Subcutaneous abdominal adipose tissue (tissue), 5 donors: ENCODE results near the gene SPINK7.
A peak's percentile ranks its signal among the peaks of the same experiment; 100 is the strongest.
"Not testable (repeated sequence)": the region's sequence is repeated elsewhere in the genome, so short reads cannot be mapped to it uniquely, and the experiment has no call there.

Source experiments
- H3K27ac ChIP-seq: one replicate; pipeline ENCODE4 v1.7.0; 2013; ENCODE audit warnings: low read depth, mild to moderate bottlenecking, inconsistent platforms, low read length, moderate library complexity
- H3K27me3 ChIP-seq, 5 donors: one replicate each; pipeline ENCODE4 v1.7.0; 2013; ENCODE audit warnings: low read length in 5 of 5, inconsistent platforms in 1 of 5; ENCODE audit not compliant: control insufficient read depth in 5 of 5, insufficient read depth in 4 of 5
- H3K36me3 ChIP-seq, 5 donors: one replicate each; pipeline ENCODE4 v1.7.0; 2013; ENCODE audit warnings: low read length in 5 of 5; ENCODE audit not compliant: control insufficient read depth in 5 of 5, insufficient read depth in 5 of 5
- H3K4me1 ChIP-seq, 5 donors: one replicate each; pipeline ENCODE4 v1.7.0; 2013; ENCODE audit warnings: low read length in 5 of 5, mild to moderate bottlenecking in 3 of 5, moderate library complexity in 1 of 5; ENCODE audit not compliant: control insufficient read depth in 5 of 5, insufficient read depth in 5 of 5
- H3K4me3 ChIP-seq, 5 donors: one replicate each; pipeline ENCODE4 v1.7.0; 2013; ENCODE audit warnings: low read length in 5 of 5, low read depth in 1 of 5
- H3K9ac ChIP-seq, 5 donors: one replicate each; pipeline ENCODE4 v1.7.0; 2013; ENCODE audit warnings: low read length in 5 of 5, mild to moderate bottlenecking in 4 of 5, moderate library complexity in 3 of 5
- H3K9me3 ChIP-seq, 5 donors: one replicate each; pipeline ENCODE4 v1.7.0; 2013; ENCODE audit warnings: low read length in 5 of 5; ENCODE audit not compliant: control insufficient read depth in 5 of 5
- donor health status: healthy.
- donor health status: healthy.
- donor health status: healthy.
- donor health status: healthy.
- donor health status: healthy.

Gene SPINK7

DNA sequence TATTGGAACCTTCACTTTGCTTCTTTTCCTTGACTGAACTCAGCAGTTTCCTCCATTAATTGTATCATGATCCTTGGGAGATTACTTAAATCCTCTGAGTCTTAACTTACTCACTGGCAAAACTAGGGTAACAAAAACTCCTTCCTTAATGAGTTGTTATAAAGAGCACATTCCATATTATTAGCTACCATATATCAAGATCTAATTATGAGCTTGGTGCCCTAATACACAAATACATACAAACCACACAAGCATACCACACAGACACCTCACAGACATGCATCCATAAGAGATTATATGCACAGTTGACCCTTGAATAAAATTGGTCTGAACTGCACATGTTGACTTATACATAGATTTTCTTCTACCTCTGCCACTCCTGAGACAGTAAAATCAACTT, 2.5 kb upstream of the SPINK7 start:
- no peak overlapping the region for H3K9ac ChIP-seq
- H3K36me3 ChIP-seq = no peaks in the 10 kb centered on the region
- H3K9me3 ChIP-seq = peaks cover 0 to 7% (median 4%) of the 10 kb centered on the region in 5 donors
- H3K4me1 ChIP-seq = no peaks in the 10 kb centered on the region
- no peak overlapping the region for H3K4me3 ChIP-seq
- no peaks in the 10 kb centered on the region for H3K27me3 ChIP-seq
- no peak overlapping the region for H3K27ac ChIP-seq

DNA sequence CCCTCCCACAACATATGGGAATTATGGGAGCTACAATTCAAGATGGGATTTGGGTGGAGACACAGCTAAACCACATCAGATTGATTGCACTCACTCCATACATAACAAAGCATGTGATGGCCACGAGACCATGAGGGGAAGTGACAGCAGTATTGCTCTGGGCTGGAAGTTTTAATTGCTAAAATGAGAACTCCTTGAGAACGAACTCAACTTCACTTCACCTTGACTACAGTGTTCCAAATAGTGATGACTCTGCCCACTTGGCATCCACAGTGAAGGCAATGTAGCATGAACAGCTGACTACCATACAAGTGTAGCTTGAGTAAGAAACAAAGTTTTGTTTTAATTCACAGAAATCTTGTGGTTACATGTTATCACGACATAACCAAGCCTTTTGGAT, 739 bp upstream of the SPINK7 start:
- Histone ChIP-seq H3K27me3 (no peaks in the 10 kb centered on the region), H3K27ac (no peak overlapping the region), H3K4me3 (no peak overlapping the region), H3K4me1 (no peaks in the 10 kb centered on the region), H3K36me3 (no peaks in the 10 kb centered on the region), H3K9ac (no peak overlapping the region), H3K9me3 (peaks cover 0 to 7% (median 4%) of the 10 kb centered on the region in 5 donors)

DNA sequence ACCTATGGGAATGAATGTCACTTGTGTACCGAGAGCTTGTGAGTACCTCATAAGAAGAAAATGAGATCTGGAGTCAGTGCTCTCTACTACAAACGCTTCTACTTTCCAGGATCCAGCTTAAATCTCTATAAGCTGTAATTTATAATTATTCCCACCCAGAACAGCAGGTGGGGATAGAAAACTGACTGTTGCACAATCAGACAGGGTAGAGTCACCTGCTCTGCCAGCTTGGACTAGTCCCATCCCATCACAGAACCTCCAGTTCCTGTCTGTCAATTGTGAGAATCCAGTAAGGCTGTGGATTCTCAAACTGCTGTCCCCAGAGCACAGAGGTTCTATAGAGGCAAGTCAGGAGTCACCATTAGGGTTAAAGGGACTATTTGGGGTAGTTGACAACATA, 2.0 kb downstream of the SPINK7 start:
- H3K27me3 ChIP-seq = no peaks in the 10 kb centered on the region
- peaks cover 0 to 2% (median 2%) of the 10 kb centered on the region in 5 donors for H3K9me3 ChIP-seq
- no peak overlapping the region for H3K9ac ChIP-seq
- no peak overlapping the region for H3K27ac ChIP-seq
- H3K4me1 ChIP-seq = no peaks in the 10 kb centered on the region
- no peak overlapping the region for H3K4me3 ChIP-seq
- no peaks in the 10 kb centered on the region for H3K36me3 ChIP-seq

DNA sequence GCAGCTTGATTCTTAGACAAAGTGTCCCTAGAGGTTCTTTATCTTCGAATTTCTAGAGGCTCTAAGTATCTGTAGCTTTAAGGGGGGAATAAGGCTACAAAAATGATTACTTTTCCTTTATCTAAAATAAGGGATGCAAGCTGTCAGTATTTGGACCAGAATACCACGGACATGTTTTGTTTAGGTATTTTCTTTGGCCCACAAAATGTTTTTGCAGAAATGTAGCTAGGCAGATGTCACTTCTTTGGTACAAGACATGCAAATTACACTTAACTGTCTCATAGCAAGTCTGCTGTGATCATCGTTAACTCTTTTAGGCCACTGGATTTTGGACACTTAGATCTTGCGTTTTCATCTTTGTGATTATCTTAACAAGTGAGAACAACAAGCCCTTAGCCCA, 2.5 kb downstream of the SPINK7 start:
- H3K27me3 ChIP-seq = no peaks in the 10 kb centered on the region
- no peak overlapping the region for H3K27ac ChIP-seq
- H3K4me1 ChIP-seq = no peaks in the 10 kb centered on the region
- H3K9me3 ChIP-seq = no peaks in the 10 kb centered on the region
- H3K4me3 ChIP-seq = no peak overlapping the region
- H3K36me3 ChIP-seq = no peaks in the 10 kb centered on the region
- no peak overlapping the region for H3K9ac ChIP-seq

DNA sequence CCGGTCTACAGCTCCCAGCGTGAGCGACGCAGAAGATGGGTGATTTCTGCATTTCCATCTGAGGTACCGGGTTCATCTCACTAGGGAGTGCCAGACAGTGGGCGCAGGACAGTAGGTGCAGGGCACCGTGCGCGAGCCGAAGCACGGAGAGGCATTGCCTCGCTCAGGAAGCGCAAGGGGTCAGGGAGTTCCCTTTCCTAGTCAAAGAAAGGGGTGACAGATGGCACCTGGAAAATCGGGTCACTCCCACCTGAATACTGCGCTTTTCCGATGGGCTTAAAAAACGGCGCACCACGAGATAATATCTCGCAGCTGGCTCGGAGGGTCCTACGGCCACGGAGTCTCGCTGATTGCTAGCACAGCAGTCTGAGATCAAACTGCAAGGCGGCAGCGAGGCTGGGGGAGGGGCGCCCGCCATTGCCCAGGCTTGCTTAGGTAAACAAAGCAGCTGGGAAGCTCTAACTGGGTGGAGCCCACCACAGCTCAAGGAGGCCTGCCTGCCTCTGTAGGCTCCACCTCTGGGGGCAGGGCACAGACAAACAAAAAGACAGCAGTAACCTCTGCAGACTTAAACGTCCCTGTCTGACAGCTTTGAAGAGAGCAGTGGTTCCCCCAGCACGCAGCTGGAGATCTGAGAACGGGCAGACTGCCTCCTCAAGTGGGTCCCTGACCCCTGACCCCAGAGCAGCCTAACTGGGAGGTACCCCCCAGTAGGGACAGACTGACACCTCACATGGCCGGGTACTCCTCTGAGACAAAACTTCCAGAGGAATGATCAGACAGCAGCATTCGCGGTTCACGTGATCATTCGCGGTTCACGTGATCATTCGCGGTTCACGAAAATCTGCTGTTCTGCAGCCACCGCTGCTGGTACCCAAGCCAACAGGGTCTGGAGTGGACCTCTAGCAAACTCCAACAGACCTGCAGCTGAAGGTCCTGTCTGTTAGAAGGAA, 8.1 kb downstream of the SPINK7 start:
- not testable (repeated sequence) for H3K27ac ChIP-seq, H3K4me1 ChIP-seq, H3K36me3 ChIP-seq, H3K27me3 ChIP-seq, H3K9ac ChIP-seq, H3K9me3 ChIP-seq
- H3K4me3 ChIP-seq = peak overlapping the region in 4 of 5 donors; percentile 15 to 53 (median 44)

DNA sequence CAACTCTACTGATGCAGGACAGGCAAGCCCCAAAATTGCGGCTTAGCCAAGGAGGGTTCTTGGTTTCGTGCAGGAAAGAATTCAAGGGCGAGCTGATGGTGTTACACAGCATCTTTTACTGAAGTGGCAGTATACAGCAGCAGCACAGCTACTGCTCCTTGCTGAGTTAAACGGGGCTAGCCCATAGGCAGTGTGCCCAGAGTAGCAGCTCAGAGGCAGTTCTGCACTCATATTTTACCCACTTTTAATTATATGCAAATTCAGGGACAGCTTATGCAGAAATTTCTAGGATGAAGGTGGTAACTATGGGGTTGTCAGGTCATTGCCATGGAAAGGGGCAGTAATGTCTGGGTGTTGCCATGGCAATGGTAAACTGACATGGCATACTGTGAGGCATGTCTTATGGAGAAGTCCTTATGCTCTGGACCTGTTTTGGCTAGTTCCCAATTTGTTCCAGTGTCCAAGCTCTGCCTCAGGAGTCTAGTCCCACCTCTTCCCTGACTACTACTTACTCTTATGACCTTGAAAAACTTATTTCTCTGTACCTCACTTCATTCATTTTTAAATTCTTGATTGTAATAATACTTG, 21.1 kb downstream of the SPINK7 start:
- no peaks in the 10 kb centered on the region for H3K27me3 ChIP-seq
- H3K4me1 ChIP-seq = no peaks in the 10 kb centered on the region
- H3K4me3 ChIP-seq = no peak overlapping the region
- H3K9ac ChIP-seq = no peak overlapping the region
- H3K9me3 ChIP-seq = peaks cover 0 to 5% (median 0%) of the 10 kb centered on the region in 5 donors
- H3K27ac ChIP-seq = no peak overlapping the region
- no peaks in the 10 kb centered on the region for H3K36me3 ChIP-seq

DNA sequence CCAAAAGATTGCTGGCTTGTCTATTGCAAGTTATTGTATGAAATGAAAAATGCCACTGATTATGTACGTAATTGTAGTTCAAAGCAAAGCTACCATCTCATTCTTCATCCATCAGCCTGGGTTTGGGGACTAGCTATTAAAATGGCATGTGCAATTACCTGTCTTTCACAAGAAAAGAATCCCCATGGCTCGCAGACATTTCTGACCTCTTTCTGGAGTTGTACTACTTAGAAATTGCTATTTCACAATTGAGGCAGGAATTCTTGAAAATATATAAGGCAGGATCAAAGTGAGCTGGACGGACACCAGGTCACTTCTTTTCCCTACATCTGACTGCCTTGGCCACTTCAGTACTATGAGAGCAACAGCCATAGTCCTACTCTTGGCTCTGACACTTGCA, 23.0 kb downstream of the SPINK7 start, which contains the start of gene SPINK9:
Gene SPINK9, plus strand, starts transcription at position 301 of the 400 bp plus-strand sequence. Its CDS starts 55 bp downstream, at position 356.
- Histone ChIP-seq H3K9me3 (peaks cover 0 to 5% (median 0%) of the 10 kb centered on the region in 5 donors), H3K4me3 (no peak within 1 kb of the TSS), H3K27ac (no peak within 1 kb of the TSS), H3K36me3 (no peaks in the 10 kb centered on the region), H3K9ac (no peak within 1 kb of the TSS), H3K27me3 (no peaks in the 10 kb centered on the region), H3K4me1 (no peaks in the 10 kb centered on the region)

DNA sequence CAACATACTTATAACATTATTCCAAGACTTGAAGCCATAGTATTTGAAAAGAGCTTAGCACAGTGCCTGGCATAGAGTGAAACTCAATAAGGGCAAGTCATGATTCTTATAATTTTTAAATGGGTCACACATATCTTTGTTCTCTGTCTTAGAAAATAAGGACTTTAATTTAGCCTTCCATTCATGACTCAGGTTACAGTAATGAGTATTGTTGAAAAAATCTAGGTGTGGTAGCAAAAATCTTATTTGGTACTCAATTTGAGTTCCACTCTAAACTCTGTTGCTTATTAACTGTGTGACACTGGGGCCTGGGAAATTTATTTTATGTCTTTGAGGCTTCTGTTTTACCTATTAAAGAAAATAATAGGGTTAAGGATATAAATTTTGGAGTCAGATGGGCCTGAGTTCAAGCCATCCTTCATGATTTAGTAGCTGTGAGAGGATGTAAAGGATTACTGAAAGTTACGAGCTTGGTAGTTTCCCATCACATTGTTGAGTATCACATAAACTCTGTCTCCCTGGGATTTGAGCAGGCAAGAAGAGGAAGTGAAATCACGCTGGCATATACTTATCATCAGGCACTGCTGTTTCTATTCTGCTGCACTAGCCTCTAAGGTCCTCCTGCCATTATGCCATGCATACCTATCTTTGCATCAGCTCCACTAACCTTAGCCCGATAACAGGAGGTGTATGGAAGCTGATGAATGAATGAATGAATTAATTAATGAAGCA, 24.6 kb downstream of the SPINK7 start:
- Histone ChIP-seq H3K4me1 (no peaks in the 10 kb centered on the region), H3K27me3 (no peaks in the 10 kb centered on the region), H3K4me3 (no peak overlapping the region), H3K27ac (no peak overlapping the region), H3K9me3 (peaks cover 0 to 5% (median 0%) of the 10 kb centered on the region in 5 donors), H3K36me3 (no peaks in the 10 kb centered on the region), H3K9ac (no peak overlapping the region)

DNA sequence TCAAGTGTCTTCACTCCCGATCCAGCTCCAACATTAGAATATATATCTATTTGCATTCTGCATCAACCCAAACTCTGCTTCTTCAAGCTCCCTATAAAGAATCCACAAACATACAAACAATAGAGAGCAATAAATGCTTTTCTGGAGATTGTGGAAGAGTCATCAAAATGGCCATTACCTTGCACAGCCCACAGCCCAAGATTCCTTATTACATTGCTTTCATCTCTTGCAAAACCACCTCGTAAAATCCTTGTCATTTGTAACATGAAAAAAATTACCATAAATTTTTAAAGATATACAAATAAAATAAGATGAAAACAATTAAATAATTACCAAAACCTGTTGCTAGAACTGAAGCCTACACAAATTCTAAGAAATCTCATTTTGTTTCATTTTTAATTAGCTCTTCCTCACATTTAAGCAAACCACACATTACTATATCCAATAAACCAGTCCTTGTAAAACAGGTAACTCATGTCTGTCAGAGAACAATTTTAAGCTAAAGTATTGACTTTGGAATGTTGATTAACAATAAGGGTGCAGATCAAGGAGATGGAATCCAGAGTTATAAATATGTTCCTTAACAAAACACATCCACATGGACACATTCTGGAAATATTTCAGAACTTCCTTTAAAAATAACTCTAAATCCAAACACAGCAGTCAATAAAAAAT, 30.3 kb downstream of the SPINK7 start:
- no peak overlapping the region for H3K27ac ChIP-seq
- H3K9me3 ChIP-seq = no peaks in the 10 kb centered on the region
- H3K4me1 ChIP-seq = no peaks in the 10 kb centered on the region
- H3K36me3 ChIP-seq = peaks cover 0 to 3% (median 0%) of the 10 kb centered on the region in 5 donors
- H3K27me3 ChIP-seq = no peaks in the 10 kb centered on the region
- H3K4me3 ChIP-seq = no peak overlapping the region
- no peak overlapping the region for H3K9ac ChIP-seq
